Endothelial cell of umbilical vein (primary cell): ENCODE results near the gene SLC9A1.

Experiments
- CTCF ChIP-seq, 2 donors: IDR thresholded peaks; 1 replicate in 1 of 2; 2 replicates in 1 of 2; pipeline ENCODE4 v1.5.1; 2011; ENCODE audit warnings: low read length in 2 of 2, mild to moderate bottlenecking in 2 of 2, moderate library complexity in 2 of 2, control low read depth in 1 of 2, inconsistent platforms in 1 of 2, low read depth in 1 of 2; ENCODE audit not compliant: insufficient read depth in 1 of 2; ENCODE audit errors: extremely low read depth in 1 of 2
- MAX ChIP-seq: IDR thresholded peaks from 2 replicates; pipeline ENCODE4 v1.6.1; 2011; ENCODE audit not compliant: insufficient read depth, insufficient read length
- MYC ChIP-seq: IDR thresholded peaks from one replicate; pipeline ENCODE4 v1.6.1; 2011; ENCODE audit warnings: mild to moderate bottlenecking, low read depth, low read length

DNA sequence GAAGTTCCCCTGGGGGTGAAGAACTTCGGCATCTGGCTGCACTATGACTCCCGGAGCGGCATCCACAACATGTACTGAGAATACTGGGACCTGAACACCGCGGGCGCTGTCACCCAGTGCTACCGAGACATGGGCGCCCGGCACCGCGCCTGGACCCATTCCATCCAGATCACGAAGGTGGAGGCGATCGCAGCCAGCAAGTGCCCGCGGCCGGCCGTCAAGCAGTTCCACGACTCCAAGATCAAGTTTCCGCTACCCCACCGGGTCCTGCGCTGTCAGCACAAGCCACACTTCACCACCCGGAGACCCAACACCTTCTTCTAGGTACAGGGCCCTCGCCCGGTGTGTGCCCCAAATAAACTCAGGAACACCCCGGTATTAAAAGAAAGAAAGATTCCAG, 22.0 kb upstream of the SLC9A1 start:
- TF ChIP-seq MYC (no peak), MAX (no peak), CTCF (IDR thresholded peaks at IDR 0.05; ENCODE audit: extremely low read depth in 1 of 2, insufficient read depth in 1 of 2, low read depth in 1 of 2, low read length in 2 of 2) (no peak)
